Neural progenitor cell (in vitro differentiated cells): ENCODE measurements around the gene RBM33.

ENCODE experiments used
- CTCF ChIP-seq: fragments of 200-600 bp; sonication (generic); IDR thresholded peaks from 2 replicates; pipeline ENCODE4 v1.5.1; 2017; ENCODE audit warnings: antibody characterized with exemption, mild to moderate bottlenecking
- EZH2 ChIP-seq: fragments of 200-600 bp; sonication (generic); IDR thresholded peaks from 2 replicates; pipeline ENCODE4 v1.6.1; 2017; ENCODE audit warnings: antibody characterized with exemption, mild to moderate bottlenecking, moderate library complexity

GRCh38 chr7:155813125-155813524 is 168.7 kb downstream of the RBM33 start:
- TF ChIP-seq CTCF (no peak), EZH2 (no peak)
